ENCODE measurements around the gene UST. TPM values are rescaled to one million over a fixed set of nuclear protein-coding genes. Genes with fewer than 3 reads are reported as not detected.
"Not testable (repeated sequence)": the region's sequence is repeated elsewhere in the genome, so short reads cannot be mapped to it uniquely, and the experiment has no call there.

The UST gene
- total RNA-seq, 1 donor from 2014 or later = 33.3 TPM

GRCh38 chr6:148775161-148775560 lies 28.3 kb downstream of the UST start:
- Mint-ChIP-seq H3K27ac (no peak overlapping the region), H3K36me3 (peaks cover 9% of the 10 kb centered on the region), H3K4me3 (no peak overlapping the region), H3K4me1 (peaks cover 16% of the 10 kb centered on the region), H3K9me3 (peaks cover 3% of the 10 kb centered on the region), H3K27me3 (ENCODE audit: insufficient read depth, low read depth) (peaks cover 2% of the 10 kb centered on the region)
- H3K4me3 ChIP-seq = no peak overlapping the region
- DNase-seq (ENCODE audit: low spot score) = no peak
- H3K9me3 ChIP-seq (ENCODE audit: low read depth) = no peaks in the 10 kb centered on the region
- H3K27ac ChIP-seq = no peak overlapping the region
- H2AFZ ChIP-seq (replicated peaks) = no peak overlapping the region
- H3K9ac ChIP-seq = no peak overlapping the region
- peaks cover 31% of the 10 kb centered on the region for H4K20me1 ChIP-seq (ENCODE audit: low read depth)
- H3K27me3 ChIP-seq = no peaks in the 10 kb centered on the region
- H3K36me3 ChIP-seq = no peaks in the 10 kb centered on the region
- H3K4me1 ChIP-seq = peaks cover 12% of the 10 kb centered on the region
- TF ChIP-seq EZH2 (IDR thresholded peaks at IDR 0.05) = no peak
- TF ChIP-seq CTCF (IDR thresholded peaks at IDR 0.05) = no peak
- peaks cover 100% of the 10 kb centered on the region for H3K79me2 ChIP-seq (ENCODE audit: low read depth)
- H3K4me2 ChIP-seq = no peak overlapping the region
- peaks cover 3% of the 10 kb centered on the region for H3F3A ChIP-seq (ENCODE audit: low read depth)

GRCh38 chr6:148776321-148777308 lies 29.8 kb downstream of the UST start:
- Histone ChIP-seq H2AFZ (replicated peaks) (no peak overlapping the region), H3K4me2 (no peak overlapping the region), H3F3A (ENCODE audit: low read depth) (no peaks in the 10 kb centered on the region), H3K4me3 (no peak overlapping the region), H3K79me2 (ENCODE audit: low read depth) (peaks cover 100% of the 10 kb centered on the region), H3K9ac (no peak overlapping the region), H4K20me1 (ENCODE audit: low read depth) (peaks cover 19% of the 10 kb centered on the region), H3K27me3 (no peaks in the 10 kb centered on the region), H3K27ac (no peak overlapping the region), H3K4me1 (peaks cover 6% of the 10 kb centered on the region), H3K36me3 (no peaks in the 10 kb centered on the region), H3K9me3 (ENCODE audit: low read depth) (no peaks in the 10 kb centered on the region)
- Mint-ChIP-seq H3K27ac (no peak overlapping the region), H3K27me3 (ENCODE audit: insufficient read depth, low read depth) (peaks cover 2% of the 10 kb centered on the region), H3K9me3 (peaks cover 3% of the 10 kb centered on the region), H3K4me3 (no peak overlapping the region), H3K36me3 (peaks cover 16% of the 10 kb centered on the region), H3K4me1 (peaks cover 17% of the 10 kb centered on the region)
- DNase-seq (ENCODE audit: low spot score) = no peak
- no peak for TF ChIP-seq CTCF (IDR thresholded peaks at IDR 0.05)
- no peak for TF ChIP-seq EZH2phosphoT487 (IDR thresholded peaks at IDR 0.05)
- TF ChIP-seq EZH2 (IDR thresholded peaks at IDR 0.05) = no peak

GRCh38 chr6:148779142-148779562 lies 32.3 kb downstream of the UST start:
- Mint-ChIP-seq H3K4me3 (no peak overlapping the region), H3K36me3 (peaks cover 13% of the 10 kb centered on the region), H3K27ac (no peak overlapping the region), H3K4me1 (peaks cover 20% of the 10 kb centered on the region), H3K27me3 (ENCODE audit: insufficient read depth, low read depth) (peaks cover 2% of the 10 kb centered on the region), H3K9me3 (no peaks in the 10 kb centered on the region)
- no peak overlapping the region for H3K4me2 ChIP-seq
- H3K79me2 ChIP-seq (ENCODE audit: low read depth) = peaks cover 100% of the 10 kb centered on the region
- no peaks in the 10 kb centered on the region for H3F3A ChIP-seq (ENCODE audit: low read depth)
- H3K4me3 ChIP-seq = no peak overlapping the region
- TF ChIP-seq EZH2phosphoT487 (IDR thresholded peaks at IDR 0.05) = no peak
- no peak for TF ChIP-seq EZH2 (IDR thresholded peaks at IDR 0.05)
- no peak for TF ChIP-seq CTCF (IDR thresholded peaks at IDR 0.05)
- peaks cover 33% of the 10 kb centered on the region for H4K20me1 ChIP-seq (ENCODE audit: low read depth)
- DNase-seq (ENCODE audit: low spot score) = no peak
- no peak overlapping the region for H3K9ac ChIP-seq
- no peak overlapping the region for H2AFZ ChIP-seq (replicated peaks)
- peaks cover 6% of the 10 kb centered on the region for H3K4me1 ChIP-seq
- H3K27ac ChIP-seq = no peak overlapping the region
- no peaks in the 10 kb centered on the region for H3K27me3 ChIP-seq
- H3K36me3 ChIP-seq = no peaks in the 10 kb centered on the region
- H3K9me3 ChIP-seq (ENCODE audit: low read depth) = no peaks in the 10 kb centered on the region

- H3K27me3 ChIP-seq; H3K9me3 ChIP-seq (ENCODE audit: low read depth); H3K27me3 Mint-ChIP-seq (ENCODE audit: insufficient read depth, low read depth); H3K9me3 Mint-ChIP-seq; H3K27ac ChIP-seq; H3K4me3 Mint-ChIP-seq; H3K4me3 ChIP-seq; DNase-seq (ENCODE audit: low spot score); H3K4me1 ChIP-seq; H3K27ac Mint-ChIP-seq; H3K36me3 ChIP-seq; H3F3A ChIP-seq (ENCODE audit: low read depth); H3K9ac ChIP-seq; H3K4me2 ChIP-seq; H2AFZ ChIP-seq (replicated peaks): not testable (repeated sequence)
- Histone ChIP-seq H3K79me2 (ENCODE audit: low read depth) (peaks cover 100% of the 10 kb centered on the region), H4K20me1 (ENCODE audit: low read depth) (peaks cover 33% of the 10 kb centered on the region)
- peaks cover 20% of the 10 kb centered on the region for H3K4me1 Mint-ChIP-seq
- H3K36me3 Mint-ChIP-seq = peaks cover 11% of the 10 kb centered on the region
These were observed 33.6 kb downstream of the UST start for GRCh38 chr6:148780423-148780822.
